IMR-90 (cell line): ENCODE results near the gene MMP3. TPM values are rescaled to one million over a fixed set of nuclear protein-coding genes. Genes with fewer than 3 reads are reported as not detected.

Source experiments
- ATAC-seq: fragments of 200-7000 bp; cut with Tn5 transposase; 2 replicates; pipeline ENCODE4 v1.9.1; 2020; ENCODE audit warnings: low read depth, mild to moderate bottlenecking, moderate library complexity
- BruUV-seq: library from RNA; stranded (reverse); fragments of 400-500 nt; replicated peaks from 2 replicates; lab custom pipeline; 2021; lab: Mats Ljungman, UMichigan
- CTCF ChIA-PET: fragments of 300-600 bp; formaldehyde crosslinking; extraction: SDS; loops from one replicate; lab custom pipeline; 2021; ENCODE audit warnings: antibody characterized with exemption; lab: Yijun Ruan, JAX
- POLR2A ChIA-PET: fragments of 300-600 bp; sonication (Branson Sonifier 250); formaldehyde crosslinking; loops from one replicate; lab custom pipeline; 2022; ENCODE audit warnings: antibody characterized with exemption; ENCODE audit not compliant: unreplicated experiment; lab: Charles Lee
- DNase-seq: peaks from one replicate; pipeline ENCODE4 v3.0.0; 2013
- H2AFZ ChIP-seq: replicated peaks from 2 replicates; pipeline ENCODE3; 2013; ENCODE audit warnings: low read length, mild to moderate bottlenecking; ENCODE audit not compliant: poor library complexity
- H2AK5ac ChIP-seq: 2 replicates; pipeline ENCODE4 v1.6.1; 2013; ENCODE audit warnings: low read depth, low read length, inconsistent platforms
- H2AK9ac ChIP-seq: replicated peaks from 2 replicates; pipeline ENCODE3; 2013; ENCODE audit warnings: mild to moderate bottlenecking, low read depth, low read length, moderate library complexity; ENCODE audit not compliant: poor library complexity
- H2BK120ac ChIP-seq: 2 replicates; pipeline ENCODE4 v1.6.1; 2013; ENCODE audit warnings: low read depth, low read length, inconsistent platforms
- H2BK15ac ChIP-seq: 3 replicates; pipeline ENCODE4 v1.6.1; 2013; ENCODE audit warnings: low read depth, low read length, inconsistent platforms
- H2BK20ac ChIP-seq: 2 replicates; pipeline ENCODE4 v1.6.1; 2013; ENCODE audit warnings: low read depth, mild to moderate bottlenecking, inconsistent platforms, low read length, moderate library complexity
- H2BK5ac ChIP-seq: 2 replicates; pipeline ENCODE4 v1.6.1; 2013; ENCODE audit warnings: mild to moderate bottlenecking, low read depth, low read length, inconsistent platforms; ENCODE audit not compliant: poor library complexity, severe bottlenecking
- H3K14ac ChIP-seq: replicated peaks from 2 replicates; pipeline ENCODE4 v1.6.1; 2013; ENCODE audit warnings: low read depth, low read length, inconsistent platforms
- H3K18ac ChIP-seq: 2 replicates; pipeline ENCODE4 v1.6.1; 2013; ENCODE audit warnings: low read depth, low read length, control low read depth
- H3K23ac ChIP-seq: 2 replicates; pipeline ENCODE4 v1.6.1; 2013; ENCODE audit warnings: low read depth, low read length, inconsistent platforms
- H3K27ac ChIP-seq: 2 replicates; pipeline ENCODE4 v1.5.1; 2013; ENCODE audit warnings: mild to moderate bottlenecking, control low read depth, low read length; ENCODE audit not compliant: insufficient read depth
- H3K27me3 ChIP-seq: 2 replicates; pipeline ENCODE4 v1.6.1; 2013; ENCODE audit warnings: low read length; ENCODE audit not compliant: control insufficient read depth, insufficient read depth
- H3K36me3 ChIP-seq: 2 replicates; pipeline ENCODE4 v1.6.1; 2013; ENCODE audit warnings: low read length, mixed read lengths; ENCODE audit not compliant: control insufficient read depth, insufficient read depth
- H3K4ac ChIP-seq: 2 replicates; pipeline ENCODE4 v1.6.1; 2013; ENCODE audit warnings: low read depth, low read length, inconsistent platforms
- H3K4me1 ChIP-seq: 2 replicates; pipeline ENCODE4 v1.6.1; 2013; ENCODE audit warnings: low read length, mixed read lengths; ENCODE audit not compliant: control insufficient read depth, insufficient read depth
- H3K4me2 ChIP-seq: 2 replicates; pipeline ENCODE4 v1.6.1; 2013; ENCODE audit warnings: low read depth, mild to moderate bottlenecking, control low read depth, low read length, moderate library complexity
- H3K4me3 ChIP-seq: 2 replicates; pipeline ENCODE4 v1.5.1; 2013; ENCODE audit warnings: low read depth, mild to moderate bottlenecking, control low read depth, low read length, moderate library complexity; ENCODE audit not compliant: insufficient read depth
- H3K56ac ChIP-seq: 2 replicates; pipeline ENCODE4 v1.6.1; 2013; ENCODE audit warnings: low read length, inconsistent platforms; ENCODE audit not compliant: insufficient read depth; ENCODE audit errors: extremely low read depth
- H3K79me1 ChIP-seq, 2 experiments: 2 replicates each; pipeline ENCODE4 v1.6.1; 2013; ENCODE audit warnings: low read length in 2 of 2, inconsistent platforms in 1 of 2, low read depth in 1 of 2
- H3K9ac ChIP-seq: 2 replicates; pipeline ENCODE4 v1.6.1; 2013; ENCODE audit warnings: low read depth, low read length, control low read depth
- H3K9me1 ChIP-seq: 2 replicates; pipeline ENCODE4 v1.6.1; 2013; ENCODE audit warnings: low read length, inconsistent platforms; ENCODE audit not compliant: insufficient read depth
- H3K9me3 ChIP-seq: 2 replicates; pipeline ENCODE4 v1.6.1; 2013; ENCODE audit warnings: low read length; ENCODE audit not compliant: control insufficient read depth, insufficient read depth
- H4K20me1 ChIP-seq: 2 replicates; pipeline ENCODE4 v1.6.1; 2013; ENCODE audit warnings: low read length, inconsistent platforms; ENCODE audit not compliant: insufficient read depth
- H4K5ac ChIP-seq: 2 replicates; pipeline ENCODE4 v1.6.1; 2013; ENCODE audit warnings: mild to moderate bottlenecking, low read depth, low read length, control low read depth
- H4K8ac ChIP-seq, 2 experiments: 2 replicates each; pipeline ENCODE4 v1.6.1; 2013; ENCODE audit warnings: low read depth in 2 of 2, low read length in 2 of 2, control low read depth in 1 of 2, inconsistent platforms in 1 of 2
- H4K91ac ChIP-seq: 2 replicates; pipeline ENCODE4 v1.6.1; 2013; ENCODE audit warnings: low read depth, low read length, inconsistent platforms; ENCODE audit not compliant: insufficient read depth
- CEBPB ChIP-seq: IDR thresholded peaks from 2 replicates; pipeline ENCODE4 v1.6.1; 2012; ENCODE audit warnings: low read depth, low read length, improper control_type of control experiment
- CHD1 ChIP-seq: IDR thresholded peaks from 2 replicates; pipeline ENCODE4 v1.6.1; 2012; ENCODE audit warnings: low read depth, low read length, improper control_type of control experiment
- MXI1 ChIP-seq: IDR thresholded peaks from 2 replicates; pipeline ENCODE4 v1.6.1; 2012; ENCODE audit warnings: low read depth, mild to moderate bottlenecking, low read length, moderate library complexity, borderline replicate concordance
- NFE2L2 ChIP-seq: fragments of 150-350 bp; IDR thresholded peaks from 2 replicates; pipeline ENCODE4 v1.6.1; 2016; ENCODE audit warnings: low read depth, mild to moderate bottlenecking, low read length
- RAD21 ChIP-seq: IDR thresholded peaks from 2 replicates; pipeline ENCODE4 v1.6.1; 2012; ENCODE audit warnings: low read length, improper control_type of control experiment
- RFX5 ChIP-seq: IDR thresholded peaks from 2 replicates; pipeline ENCODE4 v1.8.0; 2012; ENCODE audit warnings: low read depth, mild to moderate bottlenecking, low read length, moderate library complexity
- SMC3 ChIP-seq: fragments of 150-350 bp; IDR thresholded peaks from 2 replicates; pipeline ENCODE4 v1.6.1; 2016; ENCODE audit warnings: low read depth, mild to moderate bottlenecking, antibody characterized with exemption, low read length, moderate library complexity
- WGBS, 2 experiments: methylation state at CpG; one replicate each; pipeline versions ENCODE4 v1.1.5 to v1.1.7; 2013; ENCODE audit warnings: missing lambda C conversion rate in 2 of 2; ENCODE audit not compliant: insufficient read length in 1 of 2; ENCODE audit errors: extremely low coverage in 2 of 2; 5-methylcytosine and 5-hydroxymethylcytosine counted together
- dilution Hi-C: fragments of 300-500 bp; cut with HindIII; formaldehyde crosslinking; loops from one replicate; pipeline ENCODE4 v1.14.3; 2018; ENCODE audit warnings: low sequenced_read_pairs; ENCODE audit not compliant: unreplicated experiment
- in situ Hi-C: fragments of 300-500 bp; cut with MboI; formaldehyde crosslinking; loops from 3 replicates; pipeline ENCODE4 v1.14.3; 2019; ENCODE audit warnings: low sequenced_read_pairs, inconsistent platforms, mixed read lengths
- intact Hi-C: fragments of 100-400 bp; cut with micrococcal nuclease; formaldehyde crosslinking; loops from 2 replicates; pipeline ENCODE4 v1.10.0; 2022
- polyA plus RNA-seq, 3 experiments: library from polyadenylated mRNA; depleted of rRNA; stranded (reverse); fragments of >200 nt; gene quantifications; 2 replicates each; pipeline ENCODE4 v1.2.3, GENCODE V29; 2012; ENCODE audit warnings: low replicate concordance in 1 of 3
- total RNA-seq: library from RNA; depleted of rRNA; stranded (reverse); fragments of >200 nt; gene quantifications from 2 replicates; pipeline ENCODE4 v1.2.3, GENCODE V29; 2012
- TF ChIP-seq, protein P1 (sequence below): fragments of 150-350 bp; IDR thresholded peaks from 2 replicates; pipeline ENCODE4 v1.6.1; 2016; ENCODE audit warnings: low read depth, mild to moderate bottlenecking, low read length, moderate library complexity, borderline replicate concordance
- TF ChIP-seq, protein P2 (sequence below): conservative IDR thresholded peaks from 2 replicates; pipeline ENCODE4 v1.5.1; 2012; ENCODE audit warnings: mild to moderate bottlenecking, low read depth, low read length, improper control_type of control experiment

Gene MMP3
- total and polyA plus RNA-seq, 2 of the 4 experiments (the other 2 are of a cell fraction), result under 0.01 to 0.39 TPM

DNA sequence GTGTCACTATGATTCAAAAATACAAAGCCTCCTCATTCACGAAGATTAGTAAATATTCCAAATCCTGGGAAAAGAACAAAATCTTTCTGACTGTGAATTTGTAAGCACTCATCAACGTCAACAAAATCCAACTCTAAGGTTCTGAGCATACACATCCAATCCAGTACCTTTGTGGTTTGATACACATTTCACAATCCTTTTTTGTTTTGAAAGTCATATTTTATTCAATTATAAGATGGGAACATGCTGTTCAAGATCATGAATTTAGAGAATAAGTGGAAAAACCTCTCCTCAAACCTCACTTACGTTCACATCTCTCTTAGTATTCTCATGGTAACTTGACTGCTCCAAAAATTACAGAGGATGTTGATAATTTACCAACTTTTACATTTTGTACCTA lies 9.6 kb upstream of the MMP3 start:
- Histone ChIP-seq H3K9ac (no peak overlapping the region), H2BK5ac (no peak overlapping the region), H4K5ac (no peak overlapping the region), H3K14ac (no peak overlapping the region), H3K23ac (no peak overlapping the region), H4K20me1 (no peaks in the 10 kb centered on the region), H3K18ac (no peak overlapping the region), H3K4ac (no peak overlapping the region), H3K27ac (no peak overlapping the region), H4K91ac (no peak overlapping the region), H2BK15ac (no peak overlapping the region), H2BK120ac (no peak overlapping the region), H3K4me3 (no peak overlapping the region), H2BK20ac (no peak overlapping the region), H3K56ac (no peak overlapping the region), H2AFZ (no peak overlapping the region), H4K8ac (no peak overlapping the region), H3K79me1 (no peaks in the 10 kb centered on the region), H3K36me3 (no peaks in the 10 kb centered on the region), H3K27me3 (no peaks in the 10 kb centered on the region; the same call in 1 of the 2 replicates), H2AK5ac (no peak overlapping the region), H3K9me1 (no peaks in the 10 kb centered on the region), H3K4me1 (no peaks in the 10 kb centered on the region), H2AK9ac (no peak overlapping the region), H3K4me2 (no peak overlapping the region), H3K9me3 (no peaks in the 10 kb centered on the region)
- TF ChIP-seq CEBPB (no peak), SMC3 (no peak), RFX5 (no peak), RAD21 (no peak), NFE2L2 (no peak), MXI1 (no peak), CHD1 (no peak)
- TF ChIP-seq, protein P1, sequence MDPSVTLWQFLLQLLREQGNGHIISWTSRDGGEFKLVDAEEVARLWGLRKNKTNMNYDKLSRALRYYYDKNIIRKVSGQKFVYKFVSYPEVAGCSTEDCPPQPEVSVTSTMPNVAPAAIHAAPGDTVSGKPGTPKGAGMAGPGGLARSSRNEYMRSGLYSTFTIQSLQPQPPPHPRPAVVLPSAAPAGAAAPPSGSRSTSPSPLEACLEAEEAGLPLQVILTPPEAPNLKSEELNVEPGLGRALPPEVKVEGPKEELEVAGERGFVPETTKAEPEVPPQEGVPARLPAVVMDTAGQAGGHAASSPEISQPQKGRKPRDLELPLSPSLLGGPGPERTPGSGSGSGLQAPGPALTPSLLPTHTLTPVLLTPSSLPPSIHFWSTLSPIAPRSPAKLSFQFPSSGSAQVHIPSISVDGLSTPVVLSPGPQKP, result no peak
- TF ChIP-seq, protein P2, sequence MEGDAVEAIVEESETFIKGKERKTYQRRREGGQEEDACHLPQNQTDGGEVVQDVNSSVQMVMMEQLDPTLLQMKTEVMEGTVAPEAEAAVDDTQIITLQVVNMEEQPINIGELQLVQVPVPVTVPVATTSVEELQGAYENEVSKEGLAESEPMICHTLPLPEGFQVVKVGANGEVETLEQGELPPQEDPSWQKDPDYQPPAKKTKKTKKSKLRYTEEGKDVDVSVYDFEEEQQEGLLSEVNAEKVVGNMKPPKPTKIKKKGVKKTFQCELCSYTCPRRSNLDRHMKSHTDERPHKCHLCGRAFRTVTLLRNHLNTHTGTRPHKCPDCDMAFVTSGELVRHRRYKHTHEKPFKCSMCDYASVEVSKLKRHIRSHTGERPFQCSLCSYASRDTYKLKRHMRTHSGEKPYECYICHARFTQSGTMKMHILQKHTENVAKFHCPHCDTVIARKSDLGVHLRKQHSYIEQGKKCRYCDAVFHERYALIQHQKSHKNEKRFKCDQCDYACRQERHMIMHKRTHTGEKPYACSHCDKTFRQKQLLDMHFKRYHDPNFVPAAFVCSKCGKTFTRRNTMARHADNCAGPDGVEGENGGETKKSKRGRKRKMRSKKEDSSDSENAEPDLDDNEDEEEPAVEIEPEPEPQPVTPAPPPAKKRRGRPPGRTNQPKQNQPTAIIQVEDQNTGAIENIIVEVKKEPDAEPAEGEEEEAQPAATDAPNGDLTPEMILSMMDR, result no peak
- ChIA-PET CTCF (no interaction called here), POLR2A (no interaction called here)
- dilution Hi-C loops, result no loop called here
- intact Hi-C loops, result no loop called here
- DNase-seq, result no peak
- no TSS peak for BruUV-seq
- WGBS, 2 experiments, result no CpG with 5 or more reads among the region's 3 CpGs
- in situ Hi-C loops, result no loop called here
- no peak for ATAC-seq
